K562 treated with DMSO at 1 percent for 48 hours (cell line): ENCODE results near the gene HTN1. TPM values are rescaled to one million over a fixed set of nuclear protein-coding genes. Genes with fewer than 3 reads are reported as not detected.

ENCODE experiments used
- total RNA-seq: library from RNA; unstranded; fragments of 300-600 nt; gene quantifications from 2 replicates; pipeline ENCODE4 v1.2.3, GENCODE V29; 2022; ENCODE audit warnings: low replicate concordance; ENCODE audit errors: extremely low read depth

Gene HTN1
- not detected in 2 replicates for total RNA-seq

GRCh38 chr4:70050138-70050537 lies at the start of gene HTN1:
Gene HTN1 (plus strand): TSS chr4:70050438. CDS start chr4:70053077, 2,639 bp downstream.

DNA sequence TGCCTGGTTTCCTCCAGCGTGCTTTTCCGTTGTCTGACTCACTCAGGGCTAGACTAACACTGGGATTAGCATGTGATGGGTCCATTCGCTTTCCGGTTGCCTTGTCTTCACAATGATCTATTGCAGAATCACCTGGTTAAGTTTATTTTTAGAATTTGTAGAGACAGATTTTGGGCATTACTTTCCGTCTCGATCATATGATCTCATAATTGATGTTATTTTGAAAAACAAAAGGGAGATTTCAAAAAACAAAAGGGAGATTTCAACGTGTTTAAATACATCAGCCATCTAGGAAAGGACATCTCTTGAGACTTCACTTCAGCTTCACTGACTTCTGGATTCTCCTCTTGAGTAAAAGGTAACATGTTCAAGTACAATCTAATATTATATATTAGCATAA lies 22.1 kb upstream of the HTN1 start, which contains the start of gene HTN3:
Gene HTN3 (plus strand): TSS at position 301 of the 400 bp plus-strand sequence. CDS start 2,282 bp downstream, outside the sequence.

Other genes starting within 250 kb of the HTN1 start
- gene SULT1E1, start 190.3 kb upstream of the HTN1 start, total RNA-seq = not detected in 2 replicates
- not detected in 2 replicates for gene CSN1S1, start 119.4 kb upstream of the HTN1 start, total RNA-seq
- not detected in 2 replicates for gene CSN2, start 84.7 kb upstream of the HTN1 start, total RNA-seq
- not detected in 2 replicates for gene STATH, start 54.5 kb upstream of the HTN1 start, total RNA-seq
- not detected in 2 replicates for gene HTN3, start 22.0 kb upstream of the HTN1 start, total RNA-seq
- not detected in 2 replicates for gene PRR27, start 103.8 kb downstream of the HTN1 start, total RNA-seq
- not detected in 2 replicates for gene ODAM, start 145.3 kb downstream of the HTN1 start, total RNA-seq
- gene FDCSP, start 175.7 kb downstream of the HTN1 start, total RNA-seq = not detected in 2 replicates
- gene CSN3, start 192.2 kb downstream of the HTN1 start, total RNA-seq = not detected in 2 replicates